Fibroblast of the aortic adventitia (primary cell): ENCODE measurements around the gene APBA1. TPM values are rescaled to one million over a fixed set of nuclear protein-coding genes. Genes with fewer than 3 reads are reported as not detected.

Source experiments
- DNase-seq: peaks from one replicate; pipeline ENCODE4 v3.0.0-alpha.2; 2010; ENCODE audit warnings: low read depth
- H3K4me3 ChIP-seq: 2 replicates; pipeline ENCODE4 v1.5.1; 2011; ENCODE audit warnings: low read depth, mild to moderate bottlenecking, control low read depth, low read length, moderate library complexity
- total RNA-seq: library from RNA; depleted of rRNA; stranded (reverse); fragments of >200 nt; gene quantifications from 2 replicates; pipeline ENCODE4 v1.2.3, GENCODE V29; 2012; ENCODE audit warnings: low replicate concordance
- TF ChIP-seq, protein P1 (sequence below): IDR thresholded peaks from 2 replicates; pipeline ENCODE4 v1.5.1; 2011; ENCODE audit warnings: mild to moderate bottlenecking, low read length, control low read depth, inconsistent platforms; ENCODE audit not compliant: insufficient read depth

The APBA1 gene
- total RNA-seq, 1 donor, result 12.4 TPM

DNA sequence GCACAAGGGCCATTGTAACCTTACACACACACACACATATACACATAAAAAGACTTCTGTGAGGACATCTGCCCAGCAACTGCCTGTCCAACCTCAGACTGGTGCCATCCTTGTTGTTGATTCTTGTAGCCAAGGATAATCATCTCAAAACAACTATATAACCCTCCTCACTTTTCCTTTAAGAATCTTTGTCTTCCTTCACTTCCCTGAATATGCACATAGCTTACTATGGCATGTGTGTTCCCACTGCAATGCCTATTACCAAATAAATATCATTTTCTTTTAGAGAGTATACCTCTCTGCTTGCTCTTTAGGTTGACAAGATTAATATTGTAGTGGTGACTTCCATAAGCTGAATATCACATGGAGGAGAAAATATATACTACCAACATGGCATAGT, 55.2 kb downstream of the APBA1 start:
- no peak for DNase-seq
- TF ChIP-seq, protein P1, sequence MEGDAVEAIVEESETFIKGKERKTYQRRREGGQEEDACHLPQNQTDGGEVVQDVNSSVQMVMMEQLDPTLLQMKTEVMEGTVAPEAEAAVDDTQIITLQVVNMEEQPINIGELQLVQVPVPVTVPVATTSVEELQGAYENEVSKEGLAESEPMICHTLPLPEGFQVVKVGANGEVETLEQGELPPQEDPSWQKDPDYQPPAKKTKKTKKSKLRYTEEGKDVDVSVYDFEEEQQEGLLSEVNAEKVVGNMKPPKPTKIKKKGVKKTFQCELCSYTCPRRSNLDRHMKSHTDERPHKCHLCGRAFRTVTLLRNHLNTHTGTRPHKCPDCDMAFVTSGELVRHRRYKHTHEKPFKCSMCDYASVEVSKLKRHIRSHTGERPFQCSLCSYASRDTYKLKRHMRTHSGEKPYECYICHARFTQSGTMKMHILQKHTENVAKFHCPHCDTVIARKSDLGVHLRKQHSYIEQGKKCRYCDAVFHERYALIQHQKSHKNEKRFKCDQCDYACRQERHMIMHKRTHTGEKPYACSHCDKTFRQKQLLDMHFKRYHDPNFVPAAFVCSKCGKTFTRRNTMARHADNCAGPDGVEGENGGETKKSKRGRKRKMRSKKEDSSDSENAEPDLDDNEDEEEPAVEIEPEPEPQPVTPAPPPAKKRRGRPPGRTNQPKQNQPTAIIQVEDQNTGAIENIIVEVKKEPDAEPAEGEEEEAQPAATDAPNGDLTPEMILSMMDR, result no peak
- H3K4me3 ChIP-seq, result no peak overlapping the region

DNA sequence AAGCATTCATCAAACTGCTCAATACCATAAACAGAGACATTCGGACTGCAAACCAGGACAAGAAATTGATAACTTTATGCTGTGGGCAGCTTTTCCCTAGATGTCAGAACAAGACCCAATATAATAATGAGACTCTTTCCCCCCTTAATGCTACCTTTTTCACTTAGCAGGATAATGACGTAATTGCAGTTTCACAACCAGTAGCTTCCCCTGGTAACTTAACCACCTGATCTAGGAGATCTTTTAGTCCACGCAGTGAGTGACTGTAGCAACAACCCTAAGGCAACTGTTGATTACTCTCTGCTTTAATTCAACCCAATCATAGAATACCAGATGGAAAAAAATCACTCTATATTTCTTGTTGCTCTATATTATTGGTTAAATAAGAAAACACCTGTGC, 56.3 kb downstream of the APBA1 start:
- DNase-seq, result no peak
- TF ChIP-seq, protein P1, result no peak
- no peak overlapping the region for H3K4me3 ChIP-seq

DNA sequence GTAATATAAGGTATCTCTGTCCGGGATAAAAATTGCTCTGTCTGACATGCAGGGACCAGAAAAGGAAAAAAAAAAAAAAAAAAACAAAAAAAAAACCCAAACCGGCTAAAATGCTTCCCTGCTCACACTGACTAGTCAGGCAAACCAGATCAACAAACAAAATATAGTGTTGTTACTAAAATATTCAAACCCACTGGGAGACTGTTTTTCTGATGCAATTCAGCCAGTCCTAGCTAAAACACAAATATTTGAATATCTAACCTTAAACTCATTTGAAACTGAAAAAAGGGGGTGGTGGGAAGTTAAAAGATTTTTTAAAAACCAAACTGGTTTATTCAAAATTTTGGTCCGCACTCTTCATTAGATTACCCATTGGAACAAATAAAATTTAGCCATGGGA, 61.0 kb downstream of the APBA1 start:
- no peak for DNase-seq
- no peak overlapping the region for H3K4me3 ChIP-seq
- TF ChIP-seq, protein P1, result no peak

DNA sequence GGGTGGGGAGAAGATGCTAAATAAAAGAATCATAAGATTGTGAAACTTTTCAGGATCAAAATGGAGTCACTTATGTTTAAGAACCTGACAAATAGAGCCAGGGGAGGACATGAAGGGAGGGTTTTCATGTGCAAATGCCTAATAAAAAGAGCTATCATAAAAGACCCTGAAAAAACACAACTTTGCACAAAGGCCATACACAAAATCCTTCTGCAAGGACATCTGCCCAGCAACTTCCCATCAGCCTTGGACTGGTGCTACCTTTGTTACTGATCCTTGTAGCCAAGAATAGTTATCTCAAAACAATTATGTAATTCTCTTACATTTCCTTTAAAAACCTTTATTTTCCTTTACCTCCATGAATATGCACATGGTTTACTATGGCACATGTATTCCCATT, 63.0 kb downstream of the APBA1 start:
- TF ChIP-seq, protein P1, result no peak
- DNase-seq, result no peak
- no peak overlapping the region for H3K4me3 ChIP-seq

DNA sequence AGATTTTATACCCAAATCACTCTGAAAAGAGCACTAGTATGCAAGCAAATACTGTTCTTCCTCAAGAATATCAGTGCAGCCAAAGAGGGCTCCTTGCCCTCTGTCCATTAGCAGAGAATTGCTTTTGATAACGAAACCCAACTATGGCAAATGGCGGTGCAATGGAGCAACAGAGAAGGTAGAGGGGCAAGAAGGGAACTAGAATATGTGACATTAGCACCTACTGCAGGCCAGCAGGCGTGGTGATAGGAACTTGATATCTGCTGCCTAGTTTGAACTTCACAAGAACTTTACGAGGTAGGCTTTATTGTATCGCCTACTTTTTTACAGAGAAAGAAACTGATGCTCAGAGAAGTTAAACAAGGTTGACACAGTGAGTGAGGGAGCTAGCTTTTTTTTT, 66.1 kb downstream of the APBA1 start:
- TF ChIP-seq, protein P1, result no peak

DNA sequence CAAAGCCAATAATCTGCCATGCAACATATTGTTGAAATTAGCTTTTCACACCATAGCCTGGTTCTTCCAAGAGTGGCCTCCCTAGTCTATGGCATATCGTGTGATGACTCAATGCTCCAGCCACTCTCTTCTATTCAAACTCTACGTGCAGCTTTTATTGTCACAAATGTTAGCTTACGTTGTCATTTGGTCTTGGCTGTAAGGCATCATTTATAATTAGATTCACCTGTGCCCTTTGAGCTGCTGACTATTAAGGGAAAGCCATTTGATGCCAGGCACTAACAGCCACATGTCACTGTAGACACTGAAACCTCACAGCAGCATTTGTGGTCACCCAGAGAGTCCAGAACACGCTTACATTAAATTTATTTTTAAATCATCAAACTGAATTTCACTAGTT, 66.8 kb downstream of the APBA1 start:
- no peak overlapping the region for H3K4me3 ChIP-seq
- TF ChIP-seq, protein P1, result no peak
- DNase-seq, result no peak

More for the DNA sequence above, 66.1 kb downstream of the APBA1 start:
- no peak for DNase-seq
- H3K4me3 ChIP-seq, result no peak overlapping the region

DNA sequence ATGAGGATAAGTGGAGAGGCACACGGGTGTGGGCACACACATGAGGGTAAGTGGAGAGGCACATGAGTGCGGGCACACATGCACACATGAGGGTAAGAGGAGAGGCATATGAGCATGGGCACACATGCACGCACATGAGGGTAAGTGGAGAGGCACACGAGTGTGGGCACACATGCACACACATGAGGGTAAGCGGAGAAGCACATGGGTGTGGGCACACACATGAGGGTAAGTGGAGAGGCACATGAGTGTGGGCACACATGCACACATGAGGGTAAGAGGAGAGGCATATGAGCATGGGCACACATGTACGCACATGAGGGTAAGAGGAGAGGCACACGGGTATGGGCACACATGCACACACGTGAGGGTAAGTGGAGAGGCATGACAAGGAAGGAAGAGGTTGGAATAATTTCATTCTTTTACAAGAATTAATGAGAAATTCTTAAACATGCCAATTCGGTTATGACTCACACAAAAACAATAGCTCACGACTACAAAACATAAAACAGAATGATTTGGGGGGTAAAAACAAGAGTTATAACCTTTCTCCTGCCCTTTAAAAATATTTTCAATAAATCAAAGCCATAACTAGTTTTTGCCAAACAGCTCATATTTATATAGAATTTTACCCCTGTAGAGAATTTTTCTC, 67.5 kb downstream of the APBA1 start:
- no peak overlapping the region for H3K4me3 ChIP-seq
- TF ChIP-seq, protein P1, result no peak
- no peak for DNase-seq
